Neural cell (in vitro differentiated cells): ENCODE measurements around the gene PHTF2.
"Not testable (repeated sequence)": the region's sequence is repeated elsewhere in the genome, so short reads cannot be mapped to it uniquely, and the experiment has no call there.

ENCODE experiments used
- CTCF ChIP-seq: fragments of 450-650 bp; IDR thresholded peaks from 2 replicates; pipeline ENCODE4 v1.5.1; 2014; ENCODE audit warnings: antibody characterized with exemption, mild to moderate bottlenecking, moderate library complexity; ENCODE audit not compliant: poor library complexity, severe bottlenecking
- EP300 ChIP-seq: fragments of 450-650 bp; conservative IDR thresholded peaks from 2 replicates; pipeline ENCODE4 v1.6.1; 2014; ENCODE audit warnings: antibody characterized with exemption, mild to moderate bottlenecking, moderate library complexity; ENCODE audit not compliant: poor library complexity, severe bottlenecking
- POLR2AphosphoS5 ChIP-seq: IDR thresholded peaks from 2 replicates; pipeline ENCODE4 v1.6.1; 2012
- SMC3 ChIP-seq: fragments of 450-650 bp; conservative IDR thresholded peaks from 2 replicates; pipeline ENCODE4 v1.6.1; 2014; ENCODE audit warnings: antibody characterized with exemption, mild to moderate bottlenecking, moderate library complexity; ENCODE audit not compliant: poor library complexity
- TAF1 ChIP-seq: IDR thresholded peaks from 2 replicates; pipeline ENCODE4 v1.6.1; 2012; ENCODE audit warnings: low read depth

- TF ChIP-seq SMC3, EP300, CTCF, TAF1, POLR2AphosphoS5: not testable (repeated sequence)
Observed at GRCh38 chr7:77873416-77874327, 75.1 kb downstream of the PHTF2 start.
